GM21528 (cell line): ENCODE results near the gene SART3.
"Not testable (repeated sequence)": the region's sequence is repeated elsewhere in the genome, so short reads cannot be mapped to it uniquely, and the experiment has no call there.

Source experiments
- ATAC-seq: cut with Tn5 transposase; IDR thresholded peaks from one replicate; pipeline ENCODE4 v1.9.1; 2021; ENCODE audit warnings: mild to moderate bottlenecking, moderate library complexity; ENCODE audit not compliant: unreplicated experiment, low FRiP score

SART3 gene

DNA sequence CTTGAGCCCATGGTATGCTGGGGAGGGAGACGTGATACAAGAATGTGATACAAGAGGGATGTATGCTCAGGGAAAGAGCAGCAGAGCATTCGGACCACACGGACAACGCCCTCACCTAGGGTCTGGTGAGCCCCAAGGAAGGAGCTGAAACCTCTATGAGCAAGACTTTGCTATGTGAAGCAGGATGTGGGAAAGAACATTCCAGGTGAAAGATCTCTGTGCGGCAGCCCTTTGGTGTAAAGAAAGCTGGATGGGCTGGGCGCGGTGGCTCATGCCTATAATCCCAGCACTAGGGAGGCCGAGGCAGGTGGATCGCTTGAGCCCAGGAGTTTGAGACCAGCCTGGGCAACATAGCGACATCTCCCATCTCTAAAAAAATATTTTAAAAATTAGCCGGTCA lies 62.8 kb downstream of the SART3 start:
- no peak for ATAC-seq

DNA sequence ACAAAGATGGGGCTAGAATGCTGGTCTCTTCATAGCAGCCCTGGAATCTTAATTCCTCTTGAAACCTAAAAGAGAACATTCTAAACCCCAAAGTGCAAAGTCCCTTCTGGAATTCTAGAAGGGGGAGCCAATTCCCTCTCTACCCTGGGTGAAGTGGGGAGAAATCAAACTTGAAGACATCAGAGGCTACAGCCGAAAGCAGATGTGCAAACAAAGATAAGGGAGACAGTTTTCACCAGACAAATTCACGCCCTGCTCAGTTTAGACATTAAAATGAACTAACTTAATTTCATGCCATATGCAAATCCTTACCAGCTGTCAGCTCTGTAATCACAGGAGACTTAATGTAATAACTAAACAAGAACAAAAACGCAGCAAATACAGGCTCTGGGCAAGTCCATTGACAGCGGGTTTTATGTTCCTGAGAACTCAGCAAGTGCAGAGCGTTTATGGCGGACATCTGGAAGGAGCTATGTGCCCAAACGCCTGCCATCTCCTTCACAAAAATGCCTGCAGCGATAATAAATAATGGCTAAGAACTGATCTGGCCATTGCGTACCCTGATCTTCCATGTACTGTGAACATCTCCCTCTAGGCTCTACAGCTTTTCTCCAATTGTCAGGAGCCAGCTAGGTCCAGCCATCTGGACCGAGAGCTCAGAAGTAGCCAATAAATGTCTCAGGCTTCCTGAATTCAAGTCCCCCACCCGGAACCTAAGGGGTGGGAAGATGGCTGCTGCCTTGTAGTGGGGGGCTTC lies 65.0 kb downstream of the SART3 start:
- no peak for ATAC-seq

DNA sequence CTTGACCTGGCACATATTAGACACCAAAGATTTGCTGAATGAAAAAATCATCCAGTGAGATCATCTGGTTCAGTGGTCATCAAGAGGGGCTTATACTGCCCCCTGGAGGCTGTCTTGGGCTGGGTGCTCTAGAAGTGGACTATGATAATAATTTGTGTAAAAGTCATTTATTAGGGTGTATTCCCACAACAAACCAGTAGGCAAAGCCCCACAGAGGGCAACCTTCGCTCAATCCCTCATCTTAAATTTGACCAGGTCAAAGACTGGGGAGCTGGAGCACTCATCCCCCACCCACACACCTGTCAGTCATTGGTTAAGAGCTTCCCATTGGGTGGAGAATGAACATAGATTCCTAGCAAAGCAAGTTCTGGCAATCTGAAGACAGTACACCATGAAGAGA lies 65.9 kb downstream of the SART3 start:
- no peak for ATAC-seq

DNA sequence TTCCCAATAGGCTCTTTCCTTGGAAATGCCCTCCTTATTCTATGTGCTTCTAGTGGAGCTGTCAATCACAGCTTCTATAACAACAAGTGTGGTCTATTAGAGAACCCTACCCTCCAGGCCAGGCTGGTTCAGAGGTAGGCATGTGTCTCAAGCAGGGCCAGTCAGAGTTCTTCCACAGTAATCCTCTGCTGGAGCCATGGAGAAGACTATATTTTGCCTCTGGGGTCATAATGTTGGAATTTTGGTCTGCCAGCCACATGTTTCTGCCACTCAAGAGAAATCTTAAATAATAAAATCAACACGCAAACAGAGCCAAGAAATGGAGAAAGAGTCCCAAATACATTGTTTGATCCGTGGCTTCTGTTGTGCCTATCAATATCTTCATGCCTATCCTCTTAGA lies 69.7 kb downstream of the SART3 start:
- no peak for ATAC-seq

DNA sequence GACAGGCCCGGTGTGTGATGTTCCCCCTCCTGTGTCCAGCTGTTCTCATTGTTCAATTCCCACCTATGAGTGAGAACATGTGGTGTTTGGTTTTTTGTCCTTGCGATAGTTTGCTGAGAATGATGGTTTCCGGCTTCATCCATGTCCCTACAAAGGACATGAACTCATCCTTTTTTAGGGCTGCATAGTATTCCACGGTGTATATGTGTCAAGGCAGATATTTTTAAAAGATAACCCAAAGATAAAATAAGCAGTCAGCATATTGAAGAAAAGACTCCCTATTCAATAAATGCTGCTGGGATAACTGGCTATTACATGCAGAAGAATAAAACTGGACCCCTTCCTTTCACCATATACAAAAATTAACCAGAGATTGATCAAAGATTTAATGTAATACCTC lies 73.9 kb downstream of the SART3 start:
- ATAC-seq = not testable (repeated sequence)

DNA sequence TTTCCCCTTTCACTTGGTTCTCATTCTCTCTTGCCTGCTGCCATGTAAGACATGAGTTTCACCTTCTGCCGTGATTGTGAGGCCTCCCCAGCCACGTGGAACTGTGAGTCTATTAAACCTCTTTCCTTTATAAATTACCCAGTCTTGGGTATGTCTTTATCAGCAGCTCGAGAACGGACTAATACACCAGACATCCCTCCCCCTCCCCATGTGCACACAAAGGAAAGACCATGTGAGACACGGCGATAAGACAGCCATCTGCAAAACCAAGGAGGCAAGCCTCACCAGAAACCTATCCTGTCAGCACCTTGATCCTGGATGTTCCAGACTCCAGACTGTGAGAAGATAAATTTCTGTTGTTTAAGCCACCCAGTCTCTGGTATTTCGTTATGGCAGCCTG lies 75.6 kb downstream of the SART3 start:
- not testable (repeated sequence) for ATAC-seq

DNA sequence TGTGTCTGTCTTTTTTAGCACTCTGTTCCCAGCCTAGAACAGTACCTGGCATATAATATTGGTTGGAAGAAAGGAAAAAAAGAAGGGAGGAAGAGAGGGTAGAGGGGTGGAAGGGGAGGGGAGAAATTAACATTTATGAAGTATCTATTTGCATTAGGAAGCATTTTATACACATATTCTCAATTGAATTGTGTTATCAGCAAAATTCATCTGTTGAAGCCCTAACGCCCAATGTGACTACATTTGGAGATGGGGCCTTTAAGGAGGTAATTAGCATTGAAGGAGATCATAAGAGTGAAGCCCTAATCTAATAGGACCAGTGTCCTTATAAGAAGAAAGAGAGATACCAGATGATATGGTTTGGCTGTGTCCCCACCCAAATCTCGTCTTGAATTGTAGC lies 76.1 kb downstream of the SART3 start:
- no peak for ATAC-seq

DNA sequence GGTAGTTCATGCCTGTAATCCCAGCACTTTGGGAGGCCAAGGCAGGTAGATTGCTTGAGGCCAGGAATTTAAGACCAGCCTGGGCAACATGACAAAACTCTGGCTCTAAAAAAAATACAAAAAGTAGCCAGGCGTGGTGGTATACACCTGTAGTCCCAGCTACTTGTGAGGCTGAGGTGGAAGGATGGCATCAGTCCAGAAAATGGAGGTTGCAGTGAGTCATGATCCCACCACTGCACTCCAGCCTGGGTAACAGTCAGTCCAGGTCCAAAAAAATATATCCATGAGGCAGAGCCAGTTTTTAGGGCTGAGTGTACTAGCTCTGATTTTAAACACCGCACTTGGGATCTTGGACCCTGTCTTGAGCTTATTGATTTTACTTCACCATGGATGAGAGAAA lies 76.5 kb downstream of the SART3 start:
- ATAC-seq = no peak

DNA sequence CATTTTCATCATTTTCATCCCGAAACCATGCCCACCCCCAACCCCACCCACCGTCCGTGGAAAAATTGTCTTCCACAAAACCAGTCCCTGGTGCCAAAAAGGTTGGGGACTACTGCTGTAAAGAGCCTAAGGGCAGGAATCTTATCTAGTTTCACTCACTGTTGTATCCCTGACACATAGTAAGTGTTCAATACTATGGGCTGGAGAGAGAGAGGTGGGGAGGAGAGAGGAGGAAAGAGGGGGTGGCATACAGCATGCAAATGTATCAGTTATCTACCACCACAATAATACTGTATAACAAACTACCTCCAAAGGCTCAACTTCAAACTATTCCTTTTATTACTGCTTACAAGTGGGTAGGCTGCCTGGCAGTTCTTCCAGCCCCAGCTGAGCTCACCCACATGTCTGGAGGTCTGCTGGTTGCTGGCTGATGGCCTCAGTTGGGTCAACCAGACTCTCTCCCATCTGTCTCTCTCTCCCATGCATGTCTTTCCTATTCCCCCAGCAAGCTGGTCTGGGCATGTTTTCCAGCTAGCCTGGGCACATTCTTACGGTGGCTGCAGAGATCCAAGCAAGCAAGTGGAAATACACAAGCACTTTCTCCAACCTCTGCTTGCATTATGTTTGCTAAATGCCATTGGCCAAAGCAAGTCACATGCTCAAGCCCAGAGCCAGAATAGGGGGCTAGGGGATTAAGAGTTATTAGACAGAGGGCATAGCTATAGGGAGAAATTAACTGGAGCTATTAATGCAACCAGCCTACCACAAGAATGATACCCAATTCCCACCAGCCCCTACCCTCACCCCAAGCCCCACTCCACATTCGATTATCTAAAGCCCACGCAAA lies 77.5 kb downstream of the SART3 start:
- ATAC-seq = no peak

DNA sequence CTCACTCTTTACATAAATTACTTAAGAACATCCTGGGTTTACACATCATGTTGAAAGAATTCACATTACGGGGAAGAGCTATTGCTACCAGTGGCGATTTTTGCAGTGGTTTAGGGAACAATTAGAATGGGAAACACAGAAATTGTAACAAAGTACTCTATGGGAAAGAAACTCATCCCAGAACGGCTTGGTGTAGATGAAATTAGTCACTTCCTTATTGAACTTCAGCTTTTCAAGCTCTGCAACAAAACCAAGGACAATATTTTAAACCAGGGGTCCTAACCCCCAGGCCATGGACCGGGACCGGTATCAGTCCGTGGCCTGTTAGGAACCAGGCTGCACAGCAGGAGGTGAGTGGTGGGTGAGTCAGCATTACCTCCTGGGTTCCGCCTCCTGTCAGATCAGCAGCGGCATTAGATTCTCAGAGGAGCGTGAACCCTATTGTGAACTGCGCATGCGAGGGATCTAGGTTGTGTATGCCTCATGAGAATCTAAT lies 78.2 kb downstream of the SART3 start:
- no peak for ATAC-seq

DNA sequence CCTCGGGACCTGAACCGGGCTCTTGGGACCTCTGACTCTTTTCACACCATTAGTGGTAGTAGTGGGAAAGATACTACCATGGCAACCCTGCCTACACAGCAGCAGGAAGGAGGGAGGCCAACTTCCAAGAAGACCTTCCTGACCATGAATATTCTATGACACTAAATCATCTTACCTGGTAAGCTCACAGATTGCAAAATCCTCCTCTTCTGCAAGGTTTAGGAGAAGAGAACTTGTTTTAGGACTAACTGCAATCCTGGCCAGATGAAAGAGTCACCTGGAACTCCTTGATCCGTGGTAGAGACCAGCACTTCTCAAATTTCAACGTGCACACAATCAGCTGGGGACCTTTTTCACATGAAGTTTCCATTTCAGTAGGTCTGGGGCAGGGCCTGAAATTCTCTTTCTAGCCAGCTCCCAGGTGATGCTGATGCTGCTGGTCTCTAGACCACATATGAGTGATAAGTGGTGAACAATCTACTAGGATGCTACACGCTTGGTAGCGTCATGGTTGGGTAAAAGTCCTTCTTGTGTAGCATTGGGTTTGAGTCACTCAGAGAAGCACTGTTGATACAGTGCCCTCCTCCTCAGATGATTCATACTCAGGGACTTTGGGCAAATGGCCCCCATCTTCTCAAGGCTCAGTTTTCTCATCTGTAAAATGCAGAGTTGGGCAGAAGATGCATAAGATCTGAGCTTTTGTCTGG lies 81.5 kb downstream of the SART3 start:
- no peak for ATAC-seq

DNA sequence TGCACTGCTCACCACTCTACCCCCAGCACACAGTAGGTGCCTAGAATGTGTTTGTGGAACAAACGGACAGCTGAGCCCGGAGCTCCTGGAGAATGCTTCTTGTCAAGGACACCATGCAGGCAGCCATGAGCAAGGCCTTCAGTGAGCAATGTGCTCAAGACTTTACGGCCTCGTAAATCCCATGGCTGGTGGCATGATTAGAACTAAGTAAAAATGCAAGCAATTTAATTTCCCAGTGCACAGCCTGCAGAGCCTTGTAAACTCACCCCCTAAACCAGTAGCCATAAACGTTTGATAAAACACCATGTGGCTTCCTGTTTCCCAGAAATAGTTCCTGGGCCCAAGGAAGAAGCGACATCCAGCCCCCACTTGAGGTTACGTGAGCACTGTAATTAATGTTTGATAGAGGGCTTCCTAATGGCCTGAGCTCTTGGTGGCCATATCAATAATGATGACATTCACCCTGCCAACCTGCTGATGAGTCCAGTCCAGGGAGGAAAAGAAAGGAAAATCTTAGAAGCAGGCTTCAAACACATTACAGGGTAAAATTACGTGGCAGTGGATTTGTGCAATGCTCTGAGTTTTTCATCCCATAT lies 82.3 kb downstream of the SART3 start:
- ATAC-seq = no peak

DNA sequence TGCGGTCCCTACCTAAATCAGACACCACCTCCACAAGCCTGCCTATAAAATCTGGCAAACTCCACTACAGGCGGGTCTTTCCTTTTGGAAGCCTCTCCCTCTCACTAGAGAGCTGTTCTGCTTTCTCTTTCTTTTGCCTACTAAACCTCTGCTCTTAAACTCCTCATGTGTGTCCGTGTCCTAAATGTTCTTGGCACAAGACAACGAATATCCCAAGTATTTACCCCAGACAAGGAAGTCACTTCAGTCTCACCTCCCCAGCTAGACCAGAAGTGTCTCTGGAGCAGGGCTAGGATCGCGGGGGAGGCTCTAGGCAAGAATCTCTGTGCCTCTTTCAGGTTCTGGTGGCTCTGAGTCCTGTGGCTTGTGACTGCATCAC lies 83.1 kb downstream of the SART3 start:
- ATAC-seq = no peak

DNA sequence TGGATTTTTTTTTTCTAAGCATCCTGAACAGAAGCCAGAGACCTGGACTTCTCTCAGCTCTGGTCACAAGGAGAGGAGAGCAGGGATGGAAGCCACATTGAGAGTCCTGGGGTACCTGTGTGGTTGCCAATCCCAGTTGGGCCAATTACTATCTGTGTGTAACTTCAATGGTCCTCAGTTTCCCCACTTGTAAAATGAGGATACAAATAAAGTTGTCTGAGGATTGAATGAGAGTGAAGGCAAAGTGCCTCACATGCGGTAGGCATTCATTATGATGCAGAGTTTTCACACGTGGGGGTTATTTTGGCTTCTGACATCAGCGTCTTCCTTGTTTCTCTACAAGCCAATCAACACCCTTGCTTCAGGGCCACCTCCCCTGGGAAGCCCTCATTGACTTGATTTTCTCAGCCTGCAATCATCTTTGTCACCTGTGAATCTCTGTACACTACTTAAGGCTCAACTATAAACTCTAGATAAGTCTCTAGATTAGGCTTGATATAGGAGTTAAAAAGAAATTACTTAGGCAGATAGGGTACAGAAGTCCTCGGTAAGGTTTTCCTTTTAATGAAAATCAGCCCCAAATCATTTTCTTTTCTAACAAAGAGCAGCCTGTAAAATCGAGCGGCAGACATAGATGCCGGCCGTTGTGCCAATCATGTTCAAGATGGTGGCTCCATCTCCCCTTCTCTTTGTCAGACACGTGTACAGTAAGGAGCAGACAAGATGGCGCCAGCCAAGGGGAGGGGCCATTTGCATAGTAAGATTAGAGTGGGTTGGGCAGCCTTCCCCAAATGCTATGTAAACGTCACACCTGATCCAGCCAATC lies 83.7 kb downstream of the SART3 start:
- no peak for ATAC-seq

DNA sequence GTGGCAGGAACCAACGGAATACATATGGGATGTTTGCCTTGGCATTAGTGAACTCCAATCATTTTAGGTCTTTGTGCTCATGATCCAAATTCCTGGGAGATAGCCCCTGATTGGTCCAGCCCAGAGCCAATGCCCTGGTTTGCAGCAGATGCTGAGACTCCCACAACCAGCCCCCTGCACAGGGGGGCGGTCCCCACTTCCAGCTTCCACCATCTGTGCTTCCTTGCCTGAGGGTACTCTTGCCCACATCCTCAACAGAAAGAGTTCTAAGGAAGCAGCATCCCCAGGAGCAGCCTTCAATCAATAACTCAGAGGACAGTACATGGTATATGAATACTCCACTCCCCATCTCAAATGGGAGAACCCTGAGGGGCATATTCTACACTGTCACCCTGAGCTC lies 85.6 kb downstream of the SART3 start:
- no peak for ATAC-seq

DNA sequence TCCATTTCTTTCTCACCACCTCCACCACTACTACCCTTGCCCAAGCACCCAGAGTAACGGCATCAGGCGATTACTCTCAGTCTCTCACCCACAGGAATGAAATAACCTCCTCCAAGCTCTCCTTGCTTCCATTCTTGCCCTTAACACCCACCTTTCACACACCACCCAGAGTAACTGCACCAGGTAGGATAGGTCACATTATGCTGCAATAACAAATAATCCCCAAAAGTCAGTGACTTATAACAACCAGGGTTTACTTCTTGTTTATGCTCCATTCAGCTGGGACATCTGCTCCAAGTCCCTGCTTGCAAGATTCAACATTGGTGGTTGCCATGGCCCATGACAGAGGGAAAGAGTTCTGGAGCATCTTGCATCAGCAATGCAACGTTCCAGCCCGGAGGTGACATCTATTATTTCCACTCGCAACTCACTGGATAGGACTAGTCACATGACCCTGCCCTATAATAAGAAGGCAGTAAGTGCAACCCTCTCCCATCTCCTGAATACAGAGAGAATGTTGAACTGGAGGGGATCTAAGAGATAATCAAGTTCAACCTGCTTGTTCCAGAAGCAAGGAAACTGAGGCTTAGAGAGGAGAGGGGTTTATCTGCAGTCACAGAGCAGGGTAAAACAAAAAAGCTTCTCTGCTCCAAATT lies 87.4 kb downstream of the SART3 start:
- ATAC-seq = no peak
